ENCODE data around the gene MMD. TPM values are rescaled to one million over a fixed set of nuclear protein-coding genes. Genes with fewer than 3 reads are reported as not detected.

MMD gene
- total and polyA plus RNA-seq, 9 of the 15 experiments (the other 6 are each of a cell fraction or from before 2014, with no cell fraction given): 3.1 to 18.9 (median 10.7) TPM

- ChIA-PET POLR2A (interaction anchor here (1.0 to 1.7 kb wide), 2 partner anchors 10 to 15 kb away, joined by 3 to 4 read pairs; no protein-coding TSS in a partner anchor), CTCF (ENCODE audit: low intra/inter-chr PET ratio) (no interaction called here)
- H2AFZ ChIP-seq (ENCODE audit: low read depth, low read length): peak overlapping the region; percentile 54
- WGBS (ENCODE audit: insufficient coverage, low coverage, missing lambda C conversion rate): 31% methylated on average over 7 of the region's 7 CpGs
- H3K9me1 ChIP-seq (ENCODE audit: control insufficient read depth, insufficient read depth, low read length): no peaks in the 10 kb centered on the region
- no peaks in the 10 kb centered on the region for H3K79me2 ChIP-seq (ENCODE audit: control insufficient read depth, insufficient read depth, low read length)
- H3K4me2 ChIP-seq (ENCODE audit: insufficient read depth, low read length): no peak overlapping the region
- no peak overlapping the region for H3K9ac ChIP-seq (ENCODE audit: insufficient read depth in 1 of 2, low read depth in 2 of 2, low read length in 2 of 2)
- no TSS peak for BruUV-seq (replicated peaks)
- H3K9me3 ChIP-seq (replicated peaks; ENCODE audit: control insufficient read depth, insufficient read depth, low read depth, low read length): no peaks in the 10 kb centered on the region
- TF ChIP-seq ZKSCAN8 (CRISPR knock-in tag; IDR thresholded peaks at IDR 0.05): no peak
- TF ChIP-seq GTF2A2 (tag; IDR thresholded peaks at IDR 0.05): peak; percentile 15; the same call in 1 of the 2 replicates
- 0 out of 2 replicates have a peak, but pooled peaks have one; percentile 26 for TF ChIP-seq ZEB2 (IDR thresholded peaks at IDR 0.05)
- no peak for TF ChIP-seq TRIM24 (IDR thresholded peaks at IDR 0.05)
- peak; percentile 10; the same call in 1 of the 2 replicates for TF ChIP-seq SOX6 (IDR thresholded peaks at IDR 0.05)
- TF ChIP-seq MYC (IDR thresholded peaks at IDR 0.05; ENCODE audit: low read depth, low read length): no peak
- 0 out of 2 replicates have a peak, but pooled peaks have one; percentile 26 for TF ChIP-seq MYC (CRISPR knock-in tag; IDR thresholded peaks at IDR 0.05; ENCODE audit: borderline replicate concordance, low read depth)
- peak; percentile 6; the same call in 1 of the 2 replicates for TF ChIP-seq ZNF766 (CRISPR knock-in tag; conservative IDR thresholded peaks at IDR 0.05)
- TF ChIP-seq, protein P1, sequence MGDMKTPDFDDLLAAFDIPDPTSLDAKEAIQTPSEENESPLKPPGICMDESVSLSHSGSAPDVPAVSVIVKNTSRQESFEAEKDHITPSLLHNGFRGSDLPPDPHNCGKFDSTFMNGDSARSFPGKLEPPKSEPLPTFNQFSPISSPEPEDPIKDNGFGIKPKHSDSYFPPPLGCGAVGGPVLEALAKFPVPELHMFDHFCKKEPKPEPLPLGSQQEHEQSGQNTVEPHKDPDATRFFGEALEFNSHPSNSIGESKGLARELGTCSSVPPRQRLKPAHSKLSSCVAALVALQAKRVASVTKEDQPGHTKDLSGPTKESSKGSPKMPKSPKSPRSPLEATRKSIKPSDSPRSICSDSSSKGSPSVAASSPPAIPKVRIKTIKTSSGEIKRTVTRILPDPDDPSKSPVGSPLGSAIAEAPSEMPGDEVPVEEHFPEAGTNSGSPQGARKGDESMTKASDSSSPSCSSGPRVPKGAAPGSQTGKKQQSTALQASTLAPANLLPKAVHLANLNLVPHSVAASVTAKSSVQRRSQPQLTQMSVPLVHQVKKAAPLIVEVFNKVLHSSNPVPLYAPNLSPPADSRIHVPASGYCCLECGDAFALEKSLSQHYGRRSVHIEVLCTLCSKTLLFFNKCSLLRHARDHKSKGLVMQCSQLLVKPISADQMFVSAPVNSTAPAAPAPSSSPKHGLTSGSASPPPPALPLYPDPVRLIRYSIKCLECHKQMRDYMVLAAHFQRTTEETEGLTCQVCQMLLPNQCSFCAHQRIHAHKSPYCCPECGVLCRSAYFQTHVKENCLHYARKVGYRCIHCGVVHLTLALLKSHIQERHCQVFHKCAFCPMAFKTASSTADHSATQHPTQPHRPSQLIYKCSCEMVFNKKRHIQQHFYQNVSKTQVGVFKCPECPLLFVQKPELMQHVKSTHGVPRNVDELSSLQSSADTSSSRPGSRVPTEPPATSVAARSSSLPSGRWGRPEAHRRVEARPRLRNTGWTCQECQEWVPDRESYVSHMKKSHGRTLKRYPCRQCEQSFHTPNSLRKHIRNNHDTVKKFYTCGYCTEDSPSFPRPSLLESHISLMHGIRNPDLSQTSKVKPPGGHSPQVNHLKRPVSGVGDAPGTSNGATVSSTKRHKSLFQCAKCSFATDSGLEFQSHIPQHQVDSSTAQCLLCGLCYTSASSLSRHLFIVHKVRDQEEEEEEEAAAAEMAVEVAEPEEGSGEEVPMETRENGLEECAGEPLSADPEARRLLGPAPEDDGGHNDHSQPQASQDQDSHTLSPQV (IDR thresholded peaks at IDR 0.05): 0 out of 2 replicates have a peak, but pooled peaks have one; percentile 0
- TF ChIP-seq MBD2 (IDR thresholded peaks at IDR 0.05; ENCODE audit: borderline replicate concordance, low read depth): no peak
- in situ Hi-C loops (cut with MboI) (no loop called here), intact Hi-C loops (cut with micrococcal nuclease) (no loop called here)
- H4K20me1 ChIP-seq (replicated peaks; ENCODE audit: control insufficient read depth, insufficient read depth, low read length): no peaks in the 10 kb centered on the region
- H3K4me1 ChIP-seq (replicated peaks in 1 of 2; ENCODE audit: control insufficient read depth in 2 of 2, insufficient read depth in 2 of 2, low read length in 2 of 2): peaks cover 0 to 22% of the 10 kb centered on the region in 2 experiments; a peak in 3 of 5 replicates
- ATAC-seq (no peak), FAIRE-seq (no peak), DNase-seq (ENCODE audit: extremely low read depth in 1 of 4, low spot score in 3 of 4) (no peak)
- no peaks in the 10 kb centered on the region for H3K36me3 ChIP-seq (ENCODE audit: control insufficient read depth, insufficient read depth, low read length)
- H3K27ac ChIP-seq (ENCODE audit: extremely low read depth, low read depth, low read length): no peak overlapping the region
- no peak overlapping the region for H3K4me3 ChIP-seq
- no peaks in the 10 kb centered on the region for H3K27me3 ChIP-seq (ENCODE audit: control insufficient read depth in 2 of 2, insufficient read depth in 2 of 2, low read length in 2 of 2)
Measured at GRCh38 chr17:55433029-55433628, 11.5 kb upstream of the MMD start.

Measured in K562 (cell line).